GM11168 (cell line): ENCODE data around the gene PTPRD.

Source experiments
- in situ Hi-C: fragments of 300-500 bp; cut with MboI; formaldehyde crosslinking; loops from one replicate; pipeline ENCODE4 v1.12.0; 2022; ENCODE audit warnings: low sequenced_read_pairs; ENCODE audit not compliant: unreplicated experiment

PTPRD gene

DNA sequence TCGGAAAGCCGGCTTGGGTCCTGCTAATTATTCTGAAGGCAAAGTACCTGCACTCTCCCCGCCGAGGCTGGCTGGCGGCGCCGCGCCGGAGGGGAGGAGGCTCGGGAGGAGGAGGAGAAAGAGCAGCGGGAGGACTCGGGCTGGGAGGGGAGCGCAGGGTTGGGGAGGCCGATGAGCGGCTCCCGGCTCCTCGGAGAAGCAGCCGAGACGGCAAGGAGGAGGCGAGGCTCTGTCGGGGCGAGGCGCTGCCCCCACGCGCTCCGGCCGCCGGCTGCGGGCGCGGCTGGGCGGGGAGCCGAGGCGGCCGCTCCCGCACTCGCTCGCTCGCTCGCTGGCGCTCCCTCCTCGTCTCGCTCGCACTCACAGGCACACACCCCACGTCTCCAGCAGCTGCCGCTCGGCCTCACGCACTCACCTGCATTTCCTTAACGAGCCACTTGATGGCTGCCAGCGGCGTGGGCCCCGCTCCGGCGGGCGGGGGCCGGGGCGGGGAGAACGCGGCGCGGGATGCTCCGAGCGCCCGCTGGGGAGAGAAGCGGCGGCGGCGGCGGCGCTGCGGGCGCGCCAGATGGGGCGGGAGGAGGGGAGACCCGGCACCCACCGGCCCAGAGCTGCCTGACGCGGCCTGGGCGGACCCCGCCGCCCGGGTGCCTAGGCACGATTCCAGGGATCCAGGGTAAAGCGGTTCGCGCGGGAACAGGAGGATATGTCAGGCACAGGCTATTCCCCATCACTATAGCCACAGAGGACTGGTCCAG is at the start of gene PTPRD:
Gene PTPRD (minus strand): TSS at position 362 of the 758 bp plus-strand sequence.
- in situ Hi-C loops, result no loop called here

DNA sequence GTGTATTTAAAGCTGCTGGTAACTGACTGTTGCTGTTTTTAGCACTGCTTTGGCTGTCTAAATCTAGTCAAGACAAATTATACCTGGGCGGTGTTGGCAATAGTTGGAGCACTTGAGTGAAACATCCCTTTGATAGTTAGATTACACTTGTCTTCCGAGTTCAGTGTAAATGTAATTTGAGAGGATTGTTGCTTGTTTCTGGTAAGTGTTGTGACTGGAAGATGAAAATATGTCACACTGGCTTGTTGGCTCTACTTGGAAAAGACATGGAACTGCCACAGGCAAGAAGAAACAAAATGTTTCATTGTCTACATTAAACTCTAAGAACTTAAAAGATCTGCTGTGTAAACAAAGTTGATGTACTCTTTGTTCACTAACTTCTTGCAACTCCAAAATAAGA is 49.2 kb upstream of the PTPRD start:
- in situ Hi-C loops, result no loop called here

DNA sequence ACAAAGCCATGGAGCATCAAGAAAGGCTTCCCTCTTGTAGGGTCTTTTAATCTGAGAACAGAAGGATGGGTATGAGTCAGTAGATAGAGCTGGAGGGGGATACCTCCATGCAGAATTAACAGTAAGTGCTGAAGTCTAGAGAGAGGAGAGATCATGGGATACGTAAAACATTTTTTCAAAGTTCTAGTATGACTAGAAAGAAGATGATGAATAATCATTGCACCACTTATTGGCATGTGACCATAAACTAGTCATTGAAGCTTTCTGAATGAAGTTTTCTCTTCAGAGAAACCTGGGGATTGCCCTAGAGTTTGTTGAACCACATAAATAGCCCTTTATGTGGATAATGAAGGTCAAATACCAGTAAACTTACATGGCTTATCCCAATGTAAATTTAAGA is 48.6 kb upstream of the PTPRD start:
- in situ Hi-C loops, result no loop called here

DNA sequence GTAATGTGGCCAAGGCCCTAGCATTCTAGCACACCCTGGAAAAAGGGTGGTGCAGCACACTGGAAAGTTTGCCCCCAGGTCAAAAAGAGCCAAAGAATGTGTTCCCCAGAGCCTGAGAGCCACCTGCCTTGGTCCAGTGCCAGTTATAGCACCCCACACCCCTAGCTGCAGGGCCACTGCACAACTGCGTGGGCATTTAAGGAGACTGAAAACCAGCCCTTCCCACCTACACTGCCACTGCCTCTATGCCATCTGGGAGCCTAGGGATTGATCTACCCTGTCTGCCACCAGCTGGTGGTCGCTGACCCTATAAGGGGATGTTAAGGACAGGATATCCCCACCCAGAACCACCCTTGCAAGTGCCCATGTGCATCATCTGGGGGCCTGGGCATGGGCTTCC is 38.2 kb upstream of the PTPRD start:
- in situ Hi-C loops, result no loop called here

DNA sequence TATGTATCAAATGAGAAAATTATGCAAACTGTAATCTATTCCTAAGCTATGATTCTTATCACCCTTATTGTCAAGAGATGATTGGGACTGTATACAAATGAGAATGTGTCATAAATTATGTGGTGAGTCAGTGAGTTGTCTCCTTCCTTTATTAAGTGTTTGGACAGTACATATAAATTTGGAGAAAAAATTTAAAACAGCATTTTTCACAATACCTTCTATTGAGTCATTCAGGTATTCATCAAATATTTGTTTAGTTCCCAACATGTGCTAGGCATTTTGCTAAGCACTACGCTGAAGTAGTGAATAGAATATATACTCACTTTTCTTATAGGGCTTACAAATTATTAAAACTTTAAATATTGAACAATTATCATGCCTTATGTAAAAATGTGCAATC is 36.3 kb upstream of the PTPRD start:
- in situ Hi-C loops, result no loop called here

DNA sequence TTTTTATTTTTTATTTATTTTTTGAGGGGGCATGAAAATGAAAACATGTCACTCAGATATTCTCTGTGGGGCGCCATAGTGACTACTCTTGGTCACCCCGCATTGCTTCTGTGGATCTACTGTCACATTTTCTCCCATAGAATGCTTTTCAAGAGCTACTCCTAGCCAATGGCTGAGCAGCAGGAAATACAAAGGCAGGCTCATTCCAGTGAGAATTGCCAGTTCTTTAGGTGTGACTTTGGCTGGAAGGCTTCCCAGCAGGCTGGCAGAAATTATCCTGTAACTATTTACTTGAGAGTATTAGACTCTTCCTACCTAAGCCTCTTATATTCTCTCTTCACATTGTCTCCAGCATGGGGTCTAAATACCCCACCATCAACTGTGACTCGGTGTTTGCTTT is 21.0 kb upstream of the PTPRD start:
- in situ Hi-C loops, result no loop called here

DNA sequence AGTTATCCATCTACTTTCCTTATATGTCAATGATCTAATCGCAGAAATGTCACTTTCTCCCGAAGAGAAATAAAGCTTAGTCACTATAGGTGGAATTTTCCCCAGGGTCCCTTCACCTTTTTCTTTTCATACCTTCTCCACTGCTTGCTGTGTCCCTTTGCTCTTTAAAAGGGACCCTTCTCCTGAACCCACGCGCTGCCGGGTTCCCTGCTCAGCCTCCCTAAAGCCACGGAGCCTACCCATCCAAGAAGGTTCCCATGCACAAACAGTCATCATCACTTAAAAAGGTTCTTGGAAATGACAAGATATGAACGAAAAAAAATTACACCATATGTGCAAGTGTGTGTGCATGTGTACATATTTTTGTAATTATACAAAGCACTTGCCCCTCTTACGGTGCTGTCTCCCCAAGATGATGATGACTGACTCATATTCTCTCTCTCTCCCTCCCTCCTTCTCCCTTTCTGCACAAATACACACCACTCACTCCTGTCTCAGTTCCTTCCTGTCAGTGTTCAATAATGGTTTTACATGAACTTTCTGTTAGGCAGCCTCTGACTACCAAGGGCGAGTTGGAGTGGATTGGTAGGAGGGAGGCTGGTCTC is 1.5 kb upstream of the PTPRD start:
- in situ Hi-C loops, result no loop called here

DNA sequence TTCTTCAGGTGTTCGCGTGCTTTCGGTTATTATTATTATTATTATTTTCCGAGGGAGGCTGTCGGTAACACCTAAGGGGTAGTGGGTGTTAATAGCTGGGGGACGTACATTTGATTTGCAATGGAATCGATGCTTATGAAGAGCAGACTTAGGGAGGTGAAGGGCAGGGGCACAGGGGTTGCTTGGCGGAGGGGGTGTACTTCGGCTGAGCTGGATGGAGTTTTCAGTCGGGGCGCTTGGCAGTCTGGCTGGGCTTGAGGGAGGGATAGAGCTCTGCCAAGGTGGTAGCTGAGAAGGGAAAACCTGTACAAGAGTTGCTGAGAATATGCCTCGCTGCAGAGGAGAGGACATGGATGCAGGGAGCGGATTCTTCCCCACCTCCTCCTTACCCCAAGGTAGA is 617 bp upstream of the PTPRD start:
- in situ Hi-C loops, result no loop called here

DNA sequence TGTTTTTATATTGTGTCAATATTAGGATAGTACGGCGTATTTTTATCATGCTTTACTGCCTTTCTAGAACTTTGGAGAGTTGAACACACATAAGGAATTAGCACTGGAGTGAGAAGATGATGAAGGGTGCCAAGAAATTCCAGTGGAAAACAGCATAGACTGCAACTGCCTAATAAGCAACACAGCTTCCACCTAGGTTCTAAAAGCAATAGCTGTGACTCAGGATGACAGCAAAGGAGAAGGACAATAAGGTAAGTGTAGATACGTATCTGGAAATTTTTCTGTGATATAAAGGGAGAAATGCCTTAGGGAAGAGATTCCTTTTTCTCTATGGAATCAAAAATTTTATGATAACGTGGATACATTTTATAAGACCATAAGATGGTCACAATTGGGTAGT is 7.4 kb downstream of the PTPRD start:
- in situ Hi-C loops, result no loop called here

DNA sequence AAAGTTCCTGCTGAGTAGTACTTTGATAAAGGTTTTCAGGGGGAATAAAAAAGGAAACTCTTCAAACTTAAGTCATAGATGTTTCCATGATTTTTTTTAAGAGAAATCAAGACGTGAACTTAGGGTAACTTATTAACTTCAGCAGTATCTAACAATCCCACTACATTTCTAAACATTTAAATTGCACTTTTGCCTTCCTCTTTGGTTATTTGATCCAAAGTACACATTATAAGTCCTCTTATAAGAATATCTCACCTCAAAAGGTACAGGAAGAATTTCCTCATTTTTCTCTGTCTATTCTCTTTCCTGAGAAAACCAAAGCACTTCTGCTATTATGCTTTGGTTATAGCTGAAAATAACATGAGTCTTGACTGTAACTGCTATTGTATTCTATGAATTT is 7.9 kb downstream of the PTPRD start:
- in situ Hi-C loops, result no loop called here

DNA sequence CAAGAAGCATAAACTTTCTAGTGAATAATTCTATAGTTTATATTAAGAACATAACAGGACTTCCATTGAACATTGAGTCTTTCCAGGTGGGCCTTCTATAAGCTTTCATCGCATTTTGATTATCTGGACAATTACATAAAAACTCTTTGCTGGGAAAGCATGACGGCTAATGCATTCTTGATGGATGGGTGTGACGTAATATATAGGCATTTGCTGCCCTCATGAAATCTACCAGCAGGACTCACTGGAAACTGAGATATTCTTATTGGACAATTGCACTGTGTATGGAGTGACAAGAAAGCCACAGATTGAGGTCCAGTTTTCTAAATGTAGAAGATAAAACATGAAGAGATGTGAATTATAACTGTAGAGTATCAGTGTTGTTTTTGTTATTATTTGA is 15.0 kb downstream of the PTPRD start:
- in situ Hi-C loops, result no loop called here

DNA sequence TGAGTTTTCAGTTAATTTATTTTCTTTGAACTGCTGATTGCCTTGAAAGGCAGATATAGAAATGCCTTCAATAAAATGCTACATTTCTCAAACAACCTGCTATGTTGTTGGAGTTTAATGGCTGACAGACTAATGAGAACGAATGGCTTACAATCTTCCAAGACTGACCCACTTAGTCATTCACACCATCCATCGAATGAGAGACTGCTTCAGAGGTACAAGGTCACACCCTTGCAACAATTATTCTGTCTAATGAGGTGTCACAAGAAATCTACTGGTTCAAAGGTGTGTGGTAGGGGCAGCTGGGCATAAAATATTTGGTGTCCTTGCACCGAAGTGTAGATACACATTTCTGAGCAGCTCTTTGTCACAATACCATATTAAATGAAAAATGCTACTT is 18.3 kb downstream of the PTPRD start:
- in situ Hi-C loops, result no loop called here

DNA sequence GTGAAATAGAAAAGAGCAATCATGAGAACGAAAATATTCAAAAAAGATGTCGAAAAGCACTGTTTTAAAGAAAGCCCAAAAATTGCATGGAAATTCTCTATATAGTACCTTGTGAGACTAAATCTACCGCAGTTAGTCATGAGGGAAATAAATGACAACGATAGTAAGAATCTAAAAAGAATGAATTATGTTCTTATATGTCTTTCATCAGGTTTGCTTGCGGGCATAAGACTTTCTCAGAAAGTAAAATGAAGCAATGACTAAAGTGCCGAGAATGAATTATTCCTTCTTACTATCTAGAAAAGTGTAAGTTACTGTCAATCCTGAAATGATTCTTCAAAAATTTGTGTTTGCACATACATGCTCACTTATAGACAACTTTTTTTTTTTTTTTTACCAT is 26.4 kb downstream of the PTPRD start:
- in situ Hi-C loops, result no loop called here

DNA sequence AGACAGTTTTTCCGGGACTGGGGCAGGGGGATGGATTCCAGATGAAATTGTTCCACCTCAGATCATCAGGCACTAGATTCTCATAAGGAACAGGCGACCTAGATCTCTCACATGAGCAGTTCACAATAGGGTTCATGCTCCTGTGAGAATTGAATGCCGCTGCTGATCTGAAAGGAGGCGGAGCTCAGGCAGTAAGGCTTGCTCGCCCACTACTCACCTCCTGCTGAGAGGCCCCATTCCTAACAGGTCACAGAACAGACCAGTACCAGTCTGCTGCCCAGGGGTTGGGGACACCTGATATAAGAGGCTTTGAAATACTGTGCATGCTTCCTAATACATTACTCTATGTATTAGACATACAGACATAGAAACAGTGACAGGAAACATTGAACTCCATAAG is 41.1 kb downstream of the PTPRD start:
- in situ Hi-C loops, result no loop called here

DNA sequence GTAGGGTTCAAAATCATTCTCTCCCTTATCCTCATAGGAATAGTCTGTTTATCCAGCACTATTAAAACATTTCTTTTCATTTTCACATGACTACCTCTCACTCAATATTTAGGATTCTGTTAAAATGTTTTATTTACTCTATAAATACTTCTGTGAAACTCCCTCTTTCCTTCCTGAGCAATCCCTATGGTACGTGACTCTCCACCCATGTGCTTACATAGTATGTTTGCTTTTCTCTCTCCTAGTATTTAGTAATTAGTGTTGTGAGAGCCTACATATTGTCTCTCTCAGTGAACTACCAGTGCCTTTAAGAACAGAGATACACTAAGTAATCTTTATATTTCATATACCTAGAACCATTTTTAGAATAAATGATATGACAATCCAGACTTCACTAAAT is 46.0 kb downstream of the PTPRD start:
- in situ Hi-C loops, result no loop called here

DNA sequence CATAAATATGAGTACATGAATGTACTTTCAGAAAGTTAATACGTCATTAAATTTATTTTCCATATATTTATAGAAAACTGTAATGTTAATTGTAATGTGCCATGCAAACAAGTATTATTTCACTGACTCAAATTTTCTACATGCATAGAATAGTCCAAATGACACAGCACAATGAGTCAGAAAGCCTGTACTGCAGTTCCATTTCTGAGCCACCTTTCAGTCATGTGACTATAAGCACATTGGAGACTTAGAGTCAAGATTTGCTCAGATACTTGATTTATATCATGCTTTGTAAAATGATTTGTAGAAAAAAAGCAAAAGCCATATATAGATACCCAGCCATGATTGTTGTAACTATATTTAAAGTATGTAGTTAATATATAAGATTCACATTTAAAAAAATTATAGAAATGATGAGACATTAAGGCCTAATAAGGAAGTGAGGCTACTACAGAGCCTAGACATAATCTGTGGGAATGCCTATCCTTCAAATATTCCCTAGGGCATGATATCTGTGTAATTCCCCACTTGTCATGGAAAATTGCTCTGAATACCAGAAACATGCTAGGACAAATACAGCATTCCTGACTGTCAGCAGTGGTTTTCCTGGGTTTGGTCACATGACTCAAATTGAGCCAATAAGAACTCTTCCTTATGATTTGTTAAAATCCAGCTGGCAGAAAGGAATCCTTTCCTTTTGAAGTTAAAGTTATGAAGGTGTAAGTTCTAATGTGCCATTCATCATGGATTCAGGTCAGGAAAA is 50.0 kb downstream of the PTPRD start:
- in situ Hi-C loops, result no loop called here

DNA sequence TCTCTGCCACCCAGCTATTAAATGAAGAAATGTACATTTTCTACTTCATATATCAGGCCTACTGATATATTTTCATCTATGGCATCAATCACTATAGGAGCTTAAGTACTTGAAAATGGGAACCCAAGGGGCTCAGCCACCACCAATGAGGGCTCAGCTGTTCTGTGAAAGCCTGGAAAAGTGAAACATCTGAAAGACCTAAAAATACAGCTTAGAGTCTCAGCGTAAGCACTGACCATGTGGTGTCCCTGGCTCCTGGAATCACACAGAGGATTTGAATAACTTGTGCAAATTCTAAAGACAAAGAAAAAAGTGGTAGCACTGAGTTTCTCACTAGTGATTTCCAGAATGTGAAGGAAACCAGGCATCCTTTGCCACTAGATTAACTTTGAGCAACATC is 64.5 kb downstream of the PTPRD start:
- in situ Hi-C loops, result no loop called here

DNA sequence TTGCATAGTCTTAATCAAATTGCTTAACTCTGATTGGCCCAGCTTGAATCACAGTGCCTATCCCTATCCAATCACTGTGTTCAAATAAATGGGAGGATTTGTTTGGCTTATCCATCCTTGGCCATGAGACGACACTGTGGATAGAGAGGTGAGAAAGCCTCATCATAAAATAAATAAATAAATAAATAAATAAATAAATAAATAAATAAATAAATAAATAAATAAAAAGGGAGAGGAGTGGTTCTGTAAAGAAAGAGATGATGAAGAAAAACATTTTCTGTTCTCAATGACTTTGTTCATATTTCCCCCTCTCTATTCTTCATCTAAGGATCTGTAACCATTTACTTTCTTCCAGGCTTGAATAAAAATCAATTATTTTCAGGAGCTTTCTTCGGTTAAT is 74.7 kb downstream of the PTPRD start:
- in situ Hi-C loops, result no loop called here

DNA sequence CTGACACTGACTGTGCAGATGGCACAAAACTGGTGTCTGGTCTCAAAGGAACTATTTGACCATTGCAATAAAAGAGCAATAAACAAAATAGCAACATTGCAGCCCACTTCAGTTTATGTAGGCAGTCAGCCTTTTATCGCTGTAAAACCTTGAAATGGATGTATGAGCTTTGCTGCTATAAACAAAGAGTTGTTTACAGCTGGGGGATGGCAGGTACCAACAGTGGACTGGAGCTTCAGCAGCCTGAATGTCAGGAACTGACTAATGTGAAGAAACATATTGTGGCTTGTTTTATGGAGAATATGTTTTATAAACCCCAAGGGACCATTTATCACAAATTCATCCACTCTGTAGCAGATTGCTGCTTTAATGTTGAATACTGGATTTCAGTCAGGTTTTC is 78.0 kb downstream of the PTPRD start:
- in situ Hi-C loops, result no loop called here

DNA sequence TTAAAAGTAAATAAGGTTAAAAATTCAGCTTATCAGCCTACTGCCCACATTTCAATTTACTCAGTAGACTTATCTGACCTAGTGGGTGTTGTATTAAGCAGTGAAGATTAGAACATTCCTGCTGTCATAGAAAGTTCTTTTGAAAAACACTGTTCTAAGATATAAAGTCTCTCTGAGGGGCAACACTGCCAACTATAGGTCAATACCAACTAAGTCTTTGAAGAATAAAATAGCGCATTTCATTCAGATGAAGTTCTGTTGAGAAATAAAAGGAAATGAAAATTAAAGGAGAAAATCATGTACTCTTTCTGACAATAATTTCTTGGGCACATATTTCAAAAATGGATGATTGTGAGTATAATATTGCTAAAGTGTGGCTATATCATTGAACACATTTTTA is 86.8 kb downstream of the PTPRD start:
- in situ Hi-C loops, result no loop called here

DNA sequence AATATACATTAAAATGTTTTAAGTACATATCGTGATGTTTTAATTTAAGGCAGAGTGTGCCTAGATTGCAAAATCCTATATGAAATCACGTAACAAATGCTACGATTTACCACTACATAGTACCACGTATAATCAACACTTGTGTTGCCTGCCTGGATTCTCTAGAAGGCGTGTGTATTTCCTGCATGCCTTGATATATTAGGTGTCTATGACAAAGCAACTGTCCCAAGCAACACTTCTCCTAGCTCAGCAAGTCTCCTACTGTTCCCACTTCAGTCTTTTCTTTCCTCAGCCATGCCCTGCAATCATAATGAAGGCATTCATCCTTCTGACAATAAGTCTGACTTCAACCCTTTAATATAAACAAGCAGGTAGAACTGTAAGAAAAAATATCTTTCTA is 89.6 kb downstream of the PTPRD start:
- in situ Hi-C loops, result no loop called here

DNA sequence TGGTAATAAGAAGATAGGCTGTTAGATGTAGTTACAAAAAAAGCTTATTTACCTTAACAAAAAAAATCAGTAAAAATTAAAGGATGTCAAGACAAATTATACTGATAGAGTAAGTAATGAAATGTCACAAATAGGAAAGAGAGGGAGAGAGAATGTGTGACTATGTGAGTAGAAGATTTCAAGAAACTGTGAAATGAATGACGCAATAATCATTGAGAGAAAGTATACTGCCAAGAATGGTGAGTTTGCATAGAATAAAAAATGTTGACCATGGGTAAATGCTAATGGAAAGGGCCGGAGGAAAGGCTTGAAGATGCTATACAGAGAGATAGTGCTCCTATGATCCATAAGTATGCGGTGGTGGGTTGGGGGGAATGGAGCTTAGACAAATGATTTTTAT is 100.7 kb downstream of the PTPRD start:
- in situ Hi-C loops, result no loop called here
